H9 (cell line): ENCODE measurements around the gene PUM1. TPM values are rescaled to one million over a fixed set of nuclear protein-coding genes. Genes with fewer than 3 reads are reported as not detected.

Experiments used
- DNase-seq: peaks from one replicate; pipeline ENCODE4 v3.0.0-alpha.2; 2017
- H2AFZ ChIP-seq: one replicate; pipeline ENCODE4 v1.6.1; 2013; ENCODE audit warnings: mild to moderate bottlenecking, low read length, control low read depth, moderate library complexity
- H2AK5ac ChIP-seq: 2 replicates; pipeline ENCODE4 v1.6.1; 2013; ENCODE audit warnings: low read length, control low read depth, mixed read lengths; ENCODE audit not compliant: insufficient read length
- H2BK120ac ChIP-seq: one replicate; pipeline ENCODE4 v1.6.1; 2013; ENCODE audit warnings: low read depth, mild to moderate bottlenecking, low read length, control low read depth, inconsistent platforms; ENCODE audit not compliant: poor library complexity, severe bottlenecking
- H2BK12ac ChIP-seq: 2 replicates; pipeline ENCODE4 v1.6.1; 2013; ENCODE audit warnings: low read length, control low read depth, mixed read lengths, low read depth; ENCODE audit not compliant: insufficient read length
- H2BK15ac ChIP-seq: 2 replicates; pipeline ENCODE4 v1.6.1; 2013; ENCODE audit warnings: low read depth, low read length, control low read depth
- H2BK20ac ChIP-seq: one replicate; pipeline ENCODE4 v1.6.1; 2013; ENCODE audit warnings: low read depth, mild to moderate bottlenecking, low read length, control low read depth, inconsistent platforms; ENCODE audit not compliant: poor library complexity, severe bottlenecking
- H2BK5ac ChIP-seq: 2 replicates; pipeline ENCODE4 v1.6.1; 2013; ENCODE audit warnings: low read length, control low read depth, mixed read lengths; ENCODE audit not compliant: insufficient read length
- H3K14ac ChIP-seq: 2 replicates; pipeline ENCODE4 v1.6.1; 2013; ENCODE audit warnings: low read length, control low read depth; ENCODE audit not compliant: insufficient read depth
- H3K18ac ChIP-seq: 2 replicates; pipeline ENCODE4 v1.6.1; 2013; ENCODE audit warnings: low read depth, mild to moderate bottlenecking, mixed read lengths, low read length, control low read depth; ENCODE audit not compliant: insufficient read length
- H3K23ac ChIP-seq: 2 replicates; pipeline ENCODE4 v1.6.1; 2013; ENCODE audit warnings: low read length, control low read depth, mixed read lengths, low read depth; ENCODE audit not compliant: insufficient read length
- H3K23me2 ChIP-seq: 2 replicates; pipeline ENCODE4 v1.6.1; 2013; ENCODE audit warnings: low read depth, mild to moderate bottlenecking, mixed read lengths, low read length, control low read depth; ENCODE audit not compliant: insufficient read length, poor library complexity, severe bottlenecking
- H3K27ac ChIP-seq: 2 replicates; pipeline ENCODE4 v1.5.1; 2013; ENCODE audit warnings: low read length, control low read depth, mixed read lengths, low read depth; ENCODE audit not compliant: insufficient read length
- H3K27me3 ChIP-seq: 2 replicates; pipeline ENCODE4 v1.6.1; 2013; ENCODE audit warnings: low read length, control low read depth, inconsistent platforms; ENCODE audit not compliant: insufficient read depth
- H3K4ac ChIP-seq: 2 replicates; pipeline ENCODE4 v1.6.1; 2013; ENCODE audit warnings: low read depth, mild to moderate bottlenecking, control low read depth, inconsistent platforms, low read length, moderate library complexity
- H3K4me1 ChIP-seq: 2 replicates; pipeline ENCODE4 v1.6.1; 2013; ENCODE audit warnings: low read length, control low read depth, inconsistent platforms; ENCODE audit not compliant: insufficient read depth
- H3K4me2 ChIP-seq: 2 replicates; pipeline ENCODE4 v1.6.1; 2013; ENCODE audit warnings: low read length, control low read depth, mixed read lengths; ENCODE audit not compliant: insufficient read length, insufficient read depth
- H3K56ac ChIP-seq: 2 replicates; pipeline ENCODE4 v1.6.1; 2013; ENCODE audit warnings: low read depth, mild to moderate bottlenecking, mixed read lengths, low read length, control low read depth; ENCODE audit not compliant: insufficient read length
- H3K79me1 ChIP-seq: 2 replicates; pipeline ENCODE4 v1.6.1; 2013; ENCODE audit warnings: low read depth, mild to moderate bottlenecking, moderate library complexity, low read length, control low read depth, inconsistent platforms; ENCODE audit not compliant: insufficient read depth, poor library complexity, severe bottlenecking
- H3K79me2 ChIP-seq: 2 replicates; pipeline ENCODE4 v1.6.1; 2013; ENCODE audit warnings: low read length, control low read depth, inconsistent platforms; ENCODE audit not compliant: insufficient read depth
- H3K9ac ChIP-seq: 2 replicates; pipeline ENCODE4 v1.6.1; 2013; ENCODE audit warnings: low read length, control low read depth, mixed read lengths; ENCODE audit not compliant: insufficient read length; ENCODE audit errors: extremely low read depth
- H3K9me3 ChIP-seq: one replicate; pipeline ENCODE4 v1.6.1; 2013; ENCODE audit warnings: low read depth, low read length, inconsistent platforms; ENCODE audit not compliant: control insufficient read depth
- H3T11ph ChIP-seq: one replicate; pipeline ENCODE4 v1.6.1; 2013; ENCODE audit warnings: mild to moderate bottlenecking, low read length, control low read depth, inconsistent platforms
- H4K20me1 ChIP-seq: one replicate; pipeline ENCODE4 v1.6.1; 2013; ENCODE audit not compliant: control insufficient read depth, insufficient read length, insufficient read depth
- H4K5ac ChIP-seq: 2 replicates; pipeline ENCODE4 v1.6.1; 2013; ENCODE audit warnings: low read depth, mild to moderate bottlenecking, mixed read lengths, low read length, control low read depth; ENCODE audit not compliant: insufficient read length
- H4K8ac ChIP-seq: replicated peaks from 2 replicates; pipeline ENCODE4 v1.6.1; 2013; ENCODE audit warnings: low read length, control low read depth, mixed read lengths, low read depth; ENCODE audit not compliant: insufficient read length
- H4K91ac ChIP-seq: 2 replicates; pipeline ENCODE4 v1.6.1; 2013; ENCODE audit warnings: low read depth, mild to moderate bottlenecking, moderate library complexity, mixed read lengths, low read length, control low read depth; ENCODE audit not compliant: insufficient read length
- H3K27ac Mint-ChIP-seq, 3 experiments: 2 replicates in 2 of 3; 3 replicates in 1 of 3; pipeline ENCODE4 v1.8.0; 2020 to 2021; ENCODE audit warnings: mixed read lengths in 3 of 3, mild to moderate bottlenecking in 1 of 3, moderate library complexity in 1 of 3
- H3K27me3 Mint-ChIP-seq: 2 replicates; pipeline ENCODE4 v1.8.0; 2021; ENCODE audit warnings: low read depth, mild to moderate bottlenecking, moderate library complexity, mixed read lengths
- H3K36me3 Mint-ChIP-seq, 3 experiments: 2 replicates in 2 of 3; 3 replicates in 1 of 3; pipeline ENCODE4 v1.8.0; 2020 to 2021; ENCODE audit warnings: low read depth in 3 of 3, mixed read lengths in 3 of 3; ENCODE audit not compliant: insufficient read depth in 1 of 3
- H3K4me1 Mint-ChIP-seq, 2 experiments: 2 replicates each; pipeline ENCODE4 v1.8.0; 2020; ENCODE audit warnings: mixed read lengths in 2 of 2
- H3K4me3 Mint-ChIP-seq, 2 experiments: 2 replicates in 1 of 2; 3 replicates in 1 of 2; pipeline ENCODE4 v1.8.0; 2020 to 2021; ENCODE audit warnings: mild to moderate bottlenecking in 2 of 2, mixed read lengths in 2 of 2, moderate library complexity in 1 of 2
- H3K9me3 Mint-ChIP-seq, 2 experiments: 2 replicates in 1 of 2; 3 replicates in 1 of 2; pipeline ENCODE4 v1.8.0; 2020; ENCODE audit warnings: mild to moderate bottlenecking in 2 of 2, mixed read lengths in 2 of 2, moderate library complexity in 1 of 2
- WGBS: extraction: QIAGEN DNeasy Blood & Tissue Kit; methylation state at CpG from one replicate; pipeline ENCODE4 v1.1.7; 2013; ENCODE audit warnings: missing lambda C conversion rate, low lambda C conversion rate, mixed read lengths; ENCODE audit not compliant: insufficient read length; ENCODE audit errors: extremely low coverage; 5-methylcytosine and 5-hydroxymethylcytosine counted together
- total RNA-seq: library from RNA; stranded (reverse); gene quantifications from 2 replicates; pipeline ENCODE4 v1.2.1, GENCODE V29; 2021
- TF ChIP-seq, protein P1 (sequence below): fragments of 200-600 bp; sonication (generic); conservative IDR thresholded peaks from 3 replicates; pipeline ENCODE4 v1.8.0; 2021; ENCODE audit warnings: antibody characterized with exemption, mild to moderate bottlenecking

The PUM1 gene
- total RNA-seq, 1 experiment from 2014 or later, result 164 TPM

DNA sequence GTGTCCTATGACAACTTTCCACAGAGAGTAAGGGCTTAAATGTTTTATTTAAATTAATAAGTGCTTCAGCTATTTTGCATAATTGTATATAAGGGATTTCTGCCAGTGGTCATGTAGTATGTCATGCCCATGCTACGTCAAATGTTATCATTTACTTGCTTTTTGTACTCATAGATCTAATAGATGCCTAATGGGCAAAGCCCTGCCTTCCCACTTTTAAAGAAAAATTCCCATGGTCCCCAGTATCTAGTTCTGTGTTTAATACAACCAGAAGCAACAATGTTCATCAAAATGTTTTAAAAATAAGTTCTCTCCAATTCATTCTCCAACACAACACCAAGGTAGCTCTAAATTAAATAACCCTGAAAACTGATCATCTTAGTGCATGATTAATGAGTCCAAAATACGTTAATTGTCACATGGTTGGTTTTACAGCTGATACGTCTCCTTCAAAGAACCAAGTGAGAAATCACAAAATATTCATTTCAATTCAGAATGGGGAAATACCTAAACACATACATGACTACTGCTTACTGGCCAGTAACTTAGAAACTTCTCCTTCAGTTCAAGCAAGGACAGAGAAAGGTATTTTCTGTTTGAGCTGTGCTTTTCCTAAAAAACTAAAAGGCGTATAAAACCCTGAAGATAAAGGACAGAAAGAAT lies 107.8 kb downstream of the PUM1 start:
- Histone ChIP-seq H3K79me2 (0 out of 2 replicates have a peak, but pooled peaks cover 1% of the 10 kb centered on the region), H2AK5ac (no peak overlapping the region), H4K91ac (no peak overlapping the region), H3K9ac (no peak overlapping the region), H3K23ac (no peak overlapping the region), H2BK5ac (no peak overlapping the region), H3K18ac (no peak overlapping the region), H4K5ac (no peak overlapping the region), H2BK12ac (no peak overlapping the region), H3K27ac (no peak overlapping the region), H4K20me1 (no peaks in the 10 kb centered on the region), H3K4me2 (no peak overlapping the region), H2BK120ac (no peak overlapping the region), H2AFZ (no peak overlapping the region), H3K56ac (no peak overlapping the region), H3K23me2 (no peaks in the 10 kb centered on the region), H2BK20ac (no peak overlapping the region), H4K8ac (no peak overlapping the region), H2BK15ac (no peak overlapping the region), H3K9me3 (no peaks in the 10 kb centered on the region), H3K27me3 (no peaks in the 10 kb centered on the region), H3T11ph (no peak overlapping the region), H3K4ac (no peak overlapping the region), H3K79me1 (peaks cover 6% of the 10 kb centered on the region), H3K14ac (no peak overlapping the region), H3K4me1 (no peaks in the 10 kb centered on the region)
- no peaks in the 10 kb centered on the region for H3K27me3 Mint-ChIP-seq
- peaks cover 33 to 84% (median 82%) of the 10 kb centered on the region in 3 experiments; a peak in 6 of 7 replicates for H3K36me3 Mint-ChIP-seq
- H3K4me1 Mint-ChIP-seq, result no peaks in the 10 kb centered on the region
- no peak for DNase-seq
- no peaks in the 10 kb centered on the region for H3K9me3 Mint-ChIP-seq
- H3K4me3 Mint-ChIP-seq, result no peak overlapping the region
- TF ChIP-seq, protein P1, sequence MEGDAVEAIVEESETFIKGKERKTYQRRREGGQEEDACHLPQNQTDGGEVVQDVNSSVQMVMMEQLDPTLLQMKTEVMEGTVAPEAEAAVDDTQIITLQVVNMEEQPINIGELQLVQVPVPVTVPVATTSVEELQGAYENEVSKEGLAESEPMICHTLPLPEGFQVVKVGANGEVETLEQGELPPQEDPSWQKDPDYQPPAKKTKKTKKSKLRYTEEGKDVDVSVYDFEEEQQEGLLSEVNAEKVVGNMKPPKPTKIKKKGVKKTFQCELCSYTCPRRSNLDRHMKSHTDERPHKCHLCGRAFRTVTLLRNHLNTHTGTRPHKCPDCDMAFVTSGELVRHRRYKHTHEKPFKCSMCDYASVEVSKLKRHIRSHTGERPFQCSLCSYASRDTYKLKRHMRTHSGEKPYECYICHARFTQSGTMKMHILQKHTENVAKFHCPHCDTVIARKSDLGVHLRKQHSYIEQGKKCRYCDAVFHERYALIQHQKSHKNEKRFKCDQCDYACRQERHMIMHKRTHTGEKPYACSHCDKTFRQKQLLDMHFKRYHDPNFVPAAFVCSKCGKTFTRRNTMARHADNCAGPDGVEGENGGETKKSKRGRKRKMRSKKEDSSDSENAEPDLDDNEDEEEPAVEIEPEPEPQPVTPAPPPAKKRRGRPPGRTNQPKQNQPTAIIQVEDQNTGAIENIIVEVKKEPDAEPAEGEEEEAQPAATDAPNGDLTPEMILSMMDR, result no peak
- peak overlapping the region in 2 of 3 experiments; percentile 1 to 26; a peak in 1 of 7 replicates for H3K27ac Mint-ChIP-seq
- no CpG with 5 or more reads among the region's 4 CpGs for WGBS
